Measurements from ENCODE around the gene LSAMP.
"Not testable (repeated sequence)": the region's sequence is repeated elsewhere in the genome, so short reads cannot be mapped to it uniquely, and the experiment has no call there.

The LSAMP gene

GRCh38 chr3:115788921-115789470, 656.3 kb downstream of the LSAMP start:
- DNase-seq = peak; percentile 99

GRCh38 chr3:115787818-115788217, 657.5 kb downstream of the LSAMP start:
- no peak for DNase-seq

GRCh38 chr3:115785782-115786181, 659.5 kb downstream of the LSAMP start:
- DNase-seq = no peak

- DNase-seq = peak; percentile 87
Observed at GRCh38 chr3:115784739-115785536, 660.3 kb downstream of the LSAMP start.

GRCh38 chr3:115783938-115784738, 661.1 kb downstream of the LSAMP start:
- peak; percentile 94 for DNase-seq

- DNase-seq = not testable (repeated sequence)
Observed at GRCh38 chr3:115783426-115783825, 661.9 kb downstream of the LSAMP start.

GRCh38 chr3:115779011-115779410, 666.3 kb downstream of the LSAMP start:
- DNase-seq = no peak

GRCh38 chr3:115772951-115773350, 672.3 kb downstream of the LSAMP start:
- no peak for DNase-seq

GRCh38 chr3:115768661-115769060, 676.6 kb downstream of the LSAMP start:
- DNase-seq = no peak

- DNase-seq = peak; percentile 50
Observed at GRCh38 chr3:115766587-115767482, 678.5 kb downstream of the LSAMP start.

GRCh38 chr3:115761927-115762305, 683.4 kb downstream of the LSAMP start:
- no peak for DNase-seq

GRCh38 chr3:115760716-115761115, 684.6 kb downstream of the LSAMP start:
- DNase-seq = no peak

- peak; percentile 28 for DNase-seq
Observed at GRCh38 chr3:115758076-115758763, 687.1 kb downstream of the LSAMP start.

GRCh38 chr3:115752978-115753377, 692.3 kb downstream of the LSAMP start:
- DNase-seq = not testable (repeated sequence)

All from fibroblast of skin of right biceps (primary cell).